NCI-H1694 (cell line): Measurements from ENCODE around the gene EPHA3.

Source experiments
- DNase-seq: peaks from one replicate; lab custom pipeline; 2025; lab: John Stamatoyannopoulos, UW

Gene EPHA3

DNA sequence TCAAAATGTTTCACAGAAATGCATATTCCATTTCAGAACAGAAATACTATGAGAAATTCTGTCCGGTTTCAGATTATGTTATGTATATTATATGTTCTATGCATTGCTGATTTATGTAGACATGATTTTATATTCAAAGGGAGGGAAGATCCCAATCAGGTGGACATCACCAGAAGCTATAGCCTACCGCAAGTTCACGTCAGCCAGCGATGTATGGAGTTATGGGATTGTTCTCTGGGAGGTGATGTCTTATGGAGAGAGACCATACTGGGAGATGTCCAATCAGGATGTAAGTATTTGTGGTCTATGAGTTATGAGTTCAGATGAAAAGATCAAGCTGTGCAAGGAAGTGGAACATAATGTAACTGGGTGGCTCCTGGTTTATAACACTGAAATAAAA, 341.7 kb downstream of the EPHA3 start:
- DNase-seq, result no peak

- no peak for DNase-seq
Observed at GRCh38 chr3:89452066-89452465, 344.6 kb downstream of the EPHA3 start.

GRCh38 chr3:89455240-89455639, 347.8 kb downstream of the EPHA3 start:
- no peak for DNase-seq

DNA sequence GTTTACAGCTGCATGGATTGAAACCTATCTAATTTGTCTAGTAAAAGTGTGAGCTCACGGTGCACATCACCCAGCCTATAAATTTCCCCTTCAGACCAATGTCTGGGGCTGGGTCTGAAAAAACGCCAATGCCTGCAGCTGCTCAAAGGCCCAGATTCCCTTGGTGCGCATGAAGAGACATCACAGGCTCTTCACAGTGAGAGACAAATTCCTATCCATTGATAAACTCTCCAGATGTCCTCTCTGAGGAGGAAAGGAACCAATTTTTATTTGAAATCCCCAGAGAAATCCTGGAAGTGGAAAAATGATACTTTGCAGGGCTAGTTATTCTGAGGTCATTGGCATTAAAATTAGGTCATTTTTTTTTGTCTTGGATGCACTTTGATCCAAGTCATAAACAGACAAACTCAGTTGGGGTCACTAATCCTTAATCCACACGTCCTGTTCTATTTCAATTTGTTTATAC, 360.5 kb downstream of the EPHA3 start:
- DNase-seq, result no peak

GRCh38 chr3:89472101-89472500, 364.7 kb downstream of the EPHA3 start:
- DNase-seq, result no peak

DNA sequence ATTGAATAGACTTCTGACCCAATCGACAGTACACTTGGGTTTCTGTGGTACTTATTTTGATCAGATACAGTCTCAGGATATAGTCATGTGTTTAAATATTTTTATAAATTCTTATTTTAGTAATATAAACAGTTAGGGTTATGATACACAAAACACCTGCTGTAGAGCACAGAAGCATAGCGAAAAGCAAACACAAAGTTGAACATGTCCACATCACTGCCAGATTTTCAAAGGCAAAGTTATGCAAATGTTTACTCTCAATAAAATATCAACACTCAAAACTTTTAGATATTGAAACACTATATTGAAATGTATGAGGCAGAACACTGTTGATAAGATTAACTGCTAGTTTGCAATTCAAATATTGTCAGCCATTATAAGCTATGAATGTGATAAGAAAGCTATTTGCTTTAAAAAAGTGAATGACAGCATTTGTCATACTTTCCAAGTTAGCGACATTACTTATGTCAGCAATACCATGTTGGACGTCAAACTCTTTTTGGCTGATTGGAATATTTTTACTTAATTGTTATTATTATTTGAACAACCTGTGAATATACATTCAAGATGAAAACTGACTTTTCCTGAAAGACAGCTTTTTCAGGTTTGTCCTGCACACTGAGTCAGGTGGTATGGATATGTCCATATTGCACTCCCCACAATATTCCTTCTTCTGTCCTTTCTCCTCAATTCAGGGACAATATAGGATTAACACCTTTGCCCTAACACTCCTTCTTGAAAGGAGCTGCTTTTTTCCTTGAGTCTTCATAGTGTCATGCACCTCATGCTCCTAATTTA, 367.1 kb downstream of the EPHA3 start:
- no peak for DNase-seq

DNA sequence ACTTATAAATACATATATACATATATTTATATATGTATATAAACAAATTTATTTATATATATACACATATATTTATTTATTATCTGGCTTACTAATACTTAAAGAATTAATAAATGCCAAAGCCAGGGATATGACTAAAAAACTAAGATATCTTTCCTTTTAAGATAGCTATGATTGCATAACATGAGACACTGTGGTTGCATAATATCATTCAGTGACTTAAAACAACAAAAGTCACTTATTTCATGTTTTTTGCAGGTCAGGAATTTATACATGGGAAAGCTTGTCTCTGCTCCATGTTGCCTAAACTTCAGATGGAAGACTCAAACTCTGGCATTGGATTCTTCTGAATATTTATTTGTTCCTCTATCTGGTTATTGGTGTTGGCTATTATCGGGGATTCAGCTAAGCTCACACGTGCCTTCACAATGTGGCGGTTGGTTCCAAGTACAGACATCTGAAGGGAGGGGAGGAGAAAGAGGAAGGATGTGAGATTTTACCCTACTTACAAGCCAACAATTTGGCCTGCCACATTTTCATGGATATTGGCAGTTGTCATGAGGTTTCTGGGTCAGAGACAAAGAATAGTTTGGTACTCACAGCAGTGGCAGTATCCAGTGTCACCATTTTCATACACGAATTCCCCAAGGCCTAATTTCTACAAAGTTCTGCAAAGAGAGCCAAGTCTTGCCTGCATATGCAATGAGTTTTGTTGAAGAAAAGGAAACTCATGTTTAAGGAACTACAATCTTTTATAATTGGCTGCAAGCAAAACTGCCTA, 381.6 kb downstream of the EPHA3 start:
- DNase-seq, result no peak

GRCh38 chr3:89490129-89490528, 382.7 kb downstream of the EPHA3 start:
- no peak for DNase-seq

DNA sequence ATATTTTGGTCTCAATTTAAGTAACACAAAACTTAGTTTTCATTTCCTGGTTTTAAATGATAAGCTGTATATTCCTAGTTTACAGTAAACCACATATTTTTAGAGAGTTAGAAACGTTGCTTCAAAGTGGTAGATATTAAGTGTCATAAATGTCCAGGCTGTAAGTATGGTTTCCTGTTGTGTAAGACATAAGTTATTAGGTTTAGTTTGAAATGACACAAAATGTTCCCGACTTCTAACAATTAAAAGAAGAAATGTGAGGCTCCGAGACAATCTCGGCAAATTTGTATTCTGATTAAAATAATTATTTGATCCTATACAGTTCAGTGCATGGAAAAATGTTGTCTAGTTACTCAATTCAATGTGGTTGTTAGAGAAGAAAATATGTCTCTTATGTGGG, 387.3 kb downstream of the EPHA3 start:
- no peak for DNase-seq

GRCh38 chr3:89503891-89504391, 396.5 kb downstream of the EPHA3 start:
- DNase-seq, result no peak

DNA sequence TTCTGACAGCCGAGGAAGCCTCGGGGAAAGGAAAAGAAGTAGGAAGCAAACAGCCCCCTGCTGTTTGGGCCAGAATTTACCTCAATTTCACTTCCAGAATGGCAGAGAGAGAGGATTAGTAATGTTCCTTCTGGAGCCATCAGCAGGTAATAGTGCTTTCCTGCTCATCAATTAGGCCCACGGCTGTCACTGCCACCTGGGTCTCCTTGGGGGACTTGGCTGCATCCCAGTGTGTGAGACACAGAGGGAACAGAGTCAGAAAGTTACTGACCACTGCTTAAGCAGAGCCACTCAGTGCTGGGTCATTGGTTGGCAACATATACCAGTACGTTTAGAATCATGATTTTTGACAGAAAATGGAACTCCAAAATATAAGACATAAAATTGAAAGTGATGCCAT, 397.0 kb downstream of the EPHA3 start:
- DNase-seq, result no peak

DNA sequence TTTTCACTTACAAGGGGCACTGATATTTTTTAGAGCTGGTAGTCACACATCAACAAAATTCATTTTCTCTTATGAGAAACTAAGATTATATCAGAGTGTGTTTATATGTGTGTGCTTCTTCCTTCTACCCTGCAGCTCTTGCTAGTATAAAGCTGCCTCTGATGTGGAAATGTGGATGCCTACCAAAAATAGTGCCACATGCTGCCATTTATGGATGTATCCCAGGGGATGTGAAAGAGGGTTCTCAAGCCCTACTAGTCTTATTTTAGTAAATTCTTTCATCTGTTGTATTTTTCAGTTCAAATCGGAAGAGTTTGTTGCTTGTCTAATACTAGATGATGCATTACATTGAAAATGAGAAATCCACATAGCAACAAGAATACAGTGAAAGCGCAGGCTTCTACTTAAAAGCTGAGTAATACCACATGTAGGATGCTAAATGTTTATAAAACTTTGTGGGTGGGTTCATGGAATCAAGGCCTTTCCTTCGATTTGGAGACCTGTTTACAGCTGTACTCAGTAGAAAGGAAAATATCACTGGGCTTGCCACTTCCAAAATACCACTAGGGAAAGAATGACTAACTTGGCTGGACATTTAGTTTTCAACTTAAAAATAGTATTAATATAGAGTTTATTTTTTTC, 399.2 kb downstream of the EPHA3 start:
- DNase-seq, result no peak

GRCh38 chr3:89521328-89521727, 413.9 kb downstream of the EPHA3 start:
- no peak for DNase-seq

- DNase-seq, result no peak
Observed at GRCh38 chr3:89522155-89522554, 414.7 kb downstream of the EPHA3 start.

- no peak for DNase-seq
Observed at GRCh38 chr3:89525609-89526008, 418.2 kb downstream of the EPHA3 start.

- DNase-seq, result no peak
Observed at GRCh38 chr3:89527736-89528305, 420.4 kb downstream of the EPHA3 start.
